ENCODE measurements around the gene ZNF692. TPM values are rescaled to one million over a fixed set of nuclear protein-coding genes. Genes with fewer than 3 reads are reported as not detected.
"Not testable (repeated sequence)": the region's sequence is repeated elsewhere in the genome, so short reads cannot be mapped to it uniquely, and the experiment has no call there.

ZNF692 gene
- total RNA-seq, 1 donor from 2014 or later: 23.0 TPM

GRCh38 chr1:248892590-248892989, 33.7 kb upstream of the ZNF692 start:
- no peaks in the 10 kb centered on the region for H3K9me3 ChIP-seq (replicated peaks)
- TF ChIP-seq, protein P1, sequence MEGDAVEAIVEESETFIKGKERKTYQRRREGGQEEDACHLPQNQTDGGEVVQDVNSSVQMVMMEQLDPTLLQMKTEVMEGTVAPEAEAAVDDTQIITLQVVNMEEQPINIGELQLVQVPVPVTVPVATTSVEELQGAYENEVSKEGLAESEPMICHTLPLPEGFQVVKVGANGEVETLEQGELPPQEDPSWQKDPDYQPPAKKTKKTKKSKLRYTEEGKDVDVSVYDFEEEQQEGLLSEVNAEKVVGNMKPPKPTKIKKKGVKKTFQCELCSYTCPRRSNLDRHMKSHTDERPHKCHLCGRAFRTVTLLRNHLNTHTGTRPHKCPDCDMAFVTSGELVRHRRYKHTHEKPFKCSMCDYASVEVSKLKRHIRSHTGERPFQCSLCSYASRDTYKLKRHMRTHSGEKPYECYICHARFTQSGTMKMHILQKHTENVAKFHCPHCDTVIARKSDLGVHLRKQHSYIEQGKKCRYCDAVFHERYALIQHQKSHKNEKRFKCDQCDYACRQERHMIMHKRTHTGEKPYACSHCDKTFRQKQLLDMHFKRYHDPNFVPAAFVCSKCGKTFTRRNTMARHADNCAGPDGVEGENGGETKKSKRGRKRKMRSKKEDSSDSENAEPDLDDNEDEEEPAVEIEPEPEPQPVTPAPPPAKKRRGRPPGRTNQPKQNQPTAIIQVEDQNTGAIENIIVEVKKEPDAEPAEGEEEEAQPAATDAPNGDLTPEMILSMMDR (IDR thresholded peaks at IDR 0.05; ENCODE audit: borderline replicate concordance): no peak
- no peaks in the 10 kb centered on the region for H3K36me3 ChIP-seq
- no peak for DNase-seq
- no peaks in the 10 kb centered on the region for H3K4me1 ChIP-seq
- H3K4me3 ChIP-seq: no peak overlapping the region
- intact Hi-C loops (cut with micrococcal nuclease): no loop called here
- no peak overlapping the region for H3K27ac ChIP-seq (replicated peaks)
- H3K27me3 ChIP-seq (ENCODE audit: low read depth): peaks cover 28% of the 10 kb centered on the region

GRCh38 chr1:248891758-248892157, 32.9 kb upstream of the ZNF692 start:
- Histone ChIP-seq H3K4me1 (no peaks in the 10 kb centered on the region), H3K27me3 (ENCODE audit: low read depth) (peaks cover 20% of the 10 kb centered on the region), H3K9me3 (replicated peaks) (no peaks in the 10 kb centered on the region), H3K36me3 (no peaks in the 10 kb centered on the region), H3K27ac (replicated peaks) (no peak overlapping the region), H3K4me3 (no peak overlapping the region)
- intact Hi-C loops (cut with micrococcal nuclease): no loop called here
- TF ChIP-seq, protein P1 (IDR thresholded peaks at IDR 0.05; ENCODE audit: borderline replicate concordance): no peak
- DNase-seq: no peak

GRCh38 chr1:248890549-248891498, 31.9 kb upstream of the ZNF692 start:
- TF ChIP-seq, protein P1 (IDR thresholded peaks at IDR 0.05; ENCODE audit: borderline replicate concordance): no peak

DNA sequence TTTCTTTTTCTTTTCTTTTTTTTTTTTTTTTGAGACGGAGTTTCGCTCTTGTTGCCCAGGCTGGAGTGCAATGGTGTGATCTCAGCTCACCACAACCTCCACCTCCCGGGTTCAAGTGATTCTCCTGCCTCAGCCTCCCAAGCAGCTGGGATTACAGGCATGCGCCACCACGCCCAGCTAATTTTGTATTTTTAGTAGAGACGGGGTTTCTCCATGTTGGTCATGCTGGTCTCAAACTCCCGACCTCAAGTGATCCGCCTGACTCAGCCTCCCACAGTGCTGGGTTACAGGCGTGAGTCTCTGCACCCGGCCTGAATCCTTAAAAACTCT, 31.0 kb upstream of the ZNF692 start:
- H3K27me3 ChIP-seq (ENCODE audit: low read depth); H3K9me3 ChIP-seq (replicated peaks); H3K4me3 ChIP-seq; H3K4me1 ChIP-seq; DNase-seq; H3K27ac ChIP-seq (replicated peaks); H3K36me3 ChIP-seq; intact Hi-C loops (cut with micrococcal nuclease): not testable (repeated sequence)

More at GRCh38 chr1:248890549-248891498, 31.9 kb upstream of the ZNF692 start:
- H3K36me3 ChIP-seq: no peaks in the 10 kb centered on the region
- peaks cover 10% of the 10 kb centered on the region for H3K27me3 ChIP-seq (ENCODE audit: low read depth)
- no peaks in the 10 kb centered on the region for H3K4me1 ChIP-seq
- no peak for DNase-seq
- no peak overlapping the region for H3K4me3 ChIP-seq
- intact Hi-C loops (cut with micrococcal nuclease): no loop called here
- H3K9me3 ChIP-seq (replicated peaks): no peaks in the 10 kb centered on the region
- H3K27ac ChIP-seq (replicated peaks): no peak overlapping the region

- TF ChIP-seq, protein P1 (IDR thresholded peaks at IDR 0.05; ENCODE audit: borderline replicate concordance): no peak
- Histone ChIP-seq H3K4me3 (no peak overlapping the region), H3K27me3 (ENCODE audit: low read depth) (no peaks in the 10 kb centered on the region), H3K36me3 (no peaks in the 10 kb centered on the region), H3K27ac (replicated peaks) (no peak overlapping the region), H3K4me1 (no peaks in the 10 kb centered on the region), H3K9me3 (replicated peaks) (no peaks in the 10 kb centered on the region)
- intact Hi-C loops (cut with micrococcal nuclease): no loop called here
- DNase-seq: no peak
Observed at GRCh38 chr1:248886237-248886895, 27.5 kb upstream of the ZNF692 start.

GRCh38 chr1:248885646-248886045, 26.8 kb upstream of the ZNF692 start:
- Histone ChIP-seq H3K36me3 (no peaks in the 10 kb centered on the region), H3K9me3 (replicated peaks) (no peaks in the 10 kb centered on the region), H3K4me1 (no peaks in the 10 kb centered on the region), H3K27me3 (ENCODE audit: low read depth) (no peaks in the 10 kb centered on the region), H3K27ac (replicated peaks) (no peak overlapping the region), H3K4me3 (no peak overlapping the region)
- intact Hi-C loops (cut with micrococcal nuclease): no loop called here
- no peak for DNase-seq
- TF ChIP-seq, protein P1 (IDR thresholded peaks at IDR 0.05; ENCODE audit: borderline replicate concordance): no peak
